Inferior parietal cortex (tissue), 1 donor: ENCODE data around the gene CCR2.
"Not testable (repeated sequence)": the region's sequence is repeated elsewhere in the genome, so short reads cannot be mapped to it uniquely, and the experiment has no call there.

ENCODE experiments used
- DNase-seq: peaks from one replicate; pipeline ENCODE4 v3.0.0-alpha.2; 2016; ENCODE audit errors: extremely low spot score

The CCR2 gene

DNA sequence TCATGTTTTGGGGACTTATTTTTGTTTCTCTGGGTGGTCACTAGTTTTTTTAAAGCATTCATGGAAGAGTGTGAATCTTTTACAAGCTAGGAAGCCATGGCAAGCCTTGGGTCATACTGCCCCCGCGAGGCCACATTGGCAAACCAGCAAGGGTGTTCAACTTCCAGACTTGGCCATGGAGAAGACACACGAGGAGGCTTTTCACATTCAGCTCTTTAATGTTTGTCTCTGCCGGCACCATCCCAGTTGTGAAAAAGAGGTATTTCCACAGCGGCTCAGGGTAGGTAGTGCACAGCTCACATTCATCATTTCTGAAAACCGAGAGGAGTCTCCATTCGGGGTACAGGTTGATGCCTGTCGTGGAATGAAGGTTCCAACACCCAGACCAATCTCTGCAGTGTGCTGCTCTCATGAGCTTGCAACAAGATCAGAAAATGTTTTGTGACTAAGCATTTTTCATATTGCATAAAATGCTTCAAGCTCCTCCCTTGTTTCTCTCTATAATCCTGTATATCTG lies 24.6 kb downstream of the CCR2 start:
- peak; percentile 75 for DNase-seq

GRCh38 chr3:46380471-46381221 lies 26.7 kb downstream of the CCR2 start:
- DNase-seq = no peak

- DNase-seq = no peak
These were observed 27.7 kb downstream of the CCR2 start for GRCh38 chr3:46381625-46382024.

DNA sequence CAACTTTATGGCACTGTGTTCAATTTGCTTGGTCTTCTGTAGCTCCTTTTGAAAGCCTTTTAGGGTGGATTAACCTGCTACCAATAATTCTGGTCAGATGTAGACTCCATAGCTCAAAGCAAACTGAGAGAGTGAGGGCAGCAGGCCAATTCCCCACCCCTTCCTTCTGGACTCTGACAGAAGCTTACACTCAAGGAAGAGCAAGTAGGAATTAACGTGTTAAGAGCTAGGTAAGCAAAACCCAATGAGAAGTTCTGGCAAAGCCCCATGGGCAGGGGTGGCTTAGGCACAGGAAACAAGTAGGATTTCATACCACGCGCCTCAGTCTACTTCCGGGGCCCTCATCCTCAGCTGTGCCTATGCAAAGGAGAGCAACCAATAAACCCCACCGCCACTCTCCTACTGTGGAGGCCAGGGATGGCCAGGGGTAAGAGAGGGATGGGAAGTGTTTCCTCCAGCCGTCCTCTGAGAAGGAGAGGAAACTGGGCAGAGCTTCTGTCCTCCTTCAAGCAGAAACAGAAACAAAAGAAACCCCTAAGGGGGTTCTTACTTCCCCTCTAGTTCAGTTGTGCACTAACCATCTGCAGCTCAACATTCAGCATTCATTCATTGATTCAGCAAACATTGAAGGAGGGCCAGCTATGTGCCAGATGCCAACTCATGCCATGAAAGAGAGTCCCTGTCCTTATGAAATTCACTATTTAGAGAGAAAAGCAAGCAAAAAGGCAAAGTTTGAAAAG lies 29.5 kb downstream of the CCR2 start:
- no peak for DNase-seq

GRCh38 chr3:46383951-46384330 lies 30.0 kb downstream of the CCR2 start:
- DNase-seq = no peak

DNA sequence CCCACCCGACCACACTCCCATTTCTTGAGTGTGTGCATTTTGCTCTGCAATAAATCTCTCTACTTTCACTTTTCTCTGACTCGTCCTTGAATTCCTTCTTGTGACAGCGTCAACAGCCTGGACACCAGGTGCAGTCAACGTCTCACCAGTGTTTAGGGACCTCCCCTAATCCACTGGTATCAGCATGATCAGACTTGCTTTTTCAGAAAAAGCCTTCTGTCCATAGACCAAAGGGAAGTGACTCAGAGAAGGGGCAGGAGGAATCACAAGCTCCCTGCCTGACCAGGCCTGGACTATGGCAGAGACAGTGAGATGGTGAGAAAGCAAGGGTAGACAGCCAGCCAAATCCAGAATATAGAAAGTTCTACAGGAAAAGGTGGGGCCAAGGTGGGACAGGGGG lies 32.3 kb downstream of the CCR2 start:
- no peak for DNase-seq

- not testable (repeated sequence) for DNase-seq
These were observed 34.9 kb downstream of the CCR2 start for GRCh38 chr3:46388847-46389246.

DNA sequence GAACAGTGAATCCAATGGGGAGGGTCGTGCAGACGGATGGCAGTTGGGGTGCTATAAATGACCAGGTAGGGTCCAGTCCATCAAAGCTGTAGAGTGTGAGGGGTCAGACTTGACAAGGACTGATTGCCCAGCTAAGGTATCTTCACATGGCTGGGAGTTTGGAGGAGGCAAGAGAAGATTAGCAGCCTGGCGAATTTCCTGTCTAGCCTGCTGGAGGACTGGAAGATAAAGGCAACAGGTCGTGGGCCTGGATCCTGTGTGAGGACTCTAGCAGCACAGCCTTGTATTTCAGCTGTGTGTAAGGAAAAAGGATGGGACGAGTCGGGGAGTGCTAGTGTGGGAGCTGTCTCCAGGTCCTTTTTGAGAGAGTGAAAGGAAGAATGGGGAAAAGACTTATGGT lies 35.4 kb downstream of the CCR2 start:
- no peak for DNase-seq

- DNase-seq = not testable (repeated sequence)
These were observed 37.6 kb downstream of the CCR2 start for GRCh38 chr3:46391526-46391925.

DNA sequence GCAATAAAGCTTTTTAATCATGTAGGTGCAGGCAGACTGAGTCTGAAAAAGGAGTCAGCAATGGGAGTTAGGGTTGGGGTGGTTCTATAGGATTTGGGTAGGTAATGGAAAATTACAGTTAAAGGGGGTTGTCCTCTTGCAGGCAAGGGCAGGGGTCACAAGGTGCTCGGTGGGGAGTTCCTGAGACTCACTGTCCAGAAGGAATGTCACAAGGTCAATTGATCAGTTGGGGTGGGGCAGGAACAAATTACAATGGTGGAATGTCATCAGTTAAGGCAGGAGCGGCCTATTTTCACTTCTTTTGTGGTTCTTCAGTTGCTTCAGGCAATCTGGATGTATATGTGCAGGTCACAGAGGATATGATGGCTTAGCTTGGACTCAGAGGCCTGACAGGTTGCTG lies 39.1 kb downstream of the CCR2 start:
- no peak for DNase-seq

- DNase-seq = no peak
These were observed 39.9 kb downstream of the CCR2 start for GRCh38 chr3:46393554-46394434.

DNA sequence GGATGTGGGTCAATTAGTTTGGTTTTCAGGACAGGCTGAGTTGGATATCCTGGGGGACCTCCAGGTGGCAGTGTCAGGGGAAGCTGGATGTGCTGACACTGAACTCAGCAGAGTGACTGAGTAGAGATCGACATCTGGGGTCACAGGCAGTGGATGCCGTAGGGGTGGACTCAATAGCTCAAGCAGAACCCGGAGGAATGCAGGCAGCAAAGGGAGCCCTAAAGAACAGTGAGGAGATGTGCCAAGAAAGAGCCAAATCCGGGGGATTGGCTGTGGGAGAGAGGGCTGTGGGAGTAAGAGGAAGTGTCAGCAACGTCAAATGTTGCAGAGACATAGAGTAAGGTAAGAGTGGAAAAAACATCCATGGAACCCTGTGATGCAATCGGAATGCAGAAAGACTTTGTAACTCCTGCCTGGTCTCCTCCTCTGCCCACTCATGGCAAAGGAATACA lies 41.3 kb downstream of the CCR2 start:
- no peak for DNase-seq

- no peak for DNase-seq
These were observed 42.0 kb downstream of the CCR2 start for GRCh38 chr3:46395766-46396530.

- no peak for DNase-seq
These were observed 43.2 kb downstream of the CCR2 start for GRCh38 chr3:46397111-46397510.

GRCh38 chr3:46398186-46398955 lies 44.5 kb downstream of the CCR2 start:
- no peak for DNase-seq

- DNase-seq = no peak
These were observed 45.2 kb downstream of the CCR2 start for GRCh38 chr3:46399098-46399497.

DNA sequence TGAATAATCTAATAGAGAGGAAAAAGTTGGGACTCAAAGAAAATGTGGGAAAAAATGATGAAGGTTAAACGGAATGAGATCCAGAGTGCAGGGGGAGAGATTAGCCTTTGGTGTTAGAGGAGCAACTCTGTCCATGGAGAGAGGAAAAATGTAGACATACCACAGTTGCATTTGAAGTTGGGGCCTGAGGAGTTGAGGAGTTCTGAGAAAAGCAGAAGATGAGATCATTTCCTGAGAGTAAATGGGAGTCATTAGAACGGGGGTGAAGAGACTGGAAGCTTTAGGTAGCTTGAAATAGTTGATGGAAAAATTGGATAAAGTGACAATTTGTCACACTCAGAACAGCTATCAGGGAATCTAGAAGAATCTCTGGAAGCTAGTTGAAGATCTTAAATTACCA lies 45.6 kb downstream of the CCR2 start:
- no peak for DNase-seq

- no peak for DNase-seq
These were observed 46.3 kb downstream of the CCR2 start for GRCh38 chr3:46400000-46400734.

GRCh38 chr3:46400846-46401245 lies 46.9 kb downstream of the CCR2 start:
- DNase-seq = no peak

GRCh38 chr3:46401579-46401978 lies 47.7 kb downstream of the CCR2 start:
- no peak for DNase-seq
